GM12892 (cell line): ENCODE data around the gene OTULIN.

Experiments
- POLR2A ChIP-seq: IDR thresholded peaks from 2 replicates; pipeline ENCODE4 v1.6.1; 2011; ENCODE audit warnings: low read depth, low read length, control low read depth
- POLR2AphosphoS5 ChIP-seq: IDR thresholded peaks from 2 replicates; pipeline ENCODE4 v1.6.1; 2011; ENCODE audit warnings: low read depth, low read length, control low read depth
- TAF1 ChIP-seq: IDR thresholded peaks from 2 replicates; pipeline ENCODE4 v1.6.1; 2011; ENCODE audit warnings: low read depth, mild to moderate bottlenecking, control low read depth, low read length, borderline replicate concordance

- TF ChIP-seq POLR2A (no peak), POLR2AphosphoS5 (no peak), TAF1 (no peak)
These were observed 71.4 kb downstream of the OTULIN start for GRCh38 chr5:14735944-14736343.
